ENCODE data around the gene ZBTB21.

DNA sequence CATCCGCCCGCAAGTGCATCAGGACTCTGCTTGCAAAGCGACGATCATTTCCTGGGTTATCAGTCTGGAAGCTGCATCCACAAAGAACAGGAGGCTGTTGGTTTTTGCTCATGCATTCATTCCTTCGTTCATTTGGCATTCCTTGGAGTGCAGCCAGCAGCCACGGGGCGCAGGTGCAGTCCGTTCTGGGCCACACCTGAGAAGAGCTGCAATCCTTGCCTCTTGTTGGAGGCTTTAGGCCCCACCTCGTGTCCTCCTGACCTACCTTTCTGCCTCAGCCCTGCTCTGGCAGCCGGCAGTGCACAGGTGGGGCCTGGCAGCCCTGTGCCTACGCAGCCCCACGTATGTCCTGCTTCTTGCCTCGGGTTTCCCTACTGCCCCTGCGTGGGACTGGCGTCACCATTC lies 36.7 kb downstream of the ZBTB21 start:
- no peak for TF ChIP-seq EZH2phosphoT487 (IDR thresholded peaks at IDR 0.05; ENCODE audit: borderline replicate concordance, low read length)
- TF ChIP-seq, protein P1, sequence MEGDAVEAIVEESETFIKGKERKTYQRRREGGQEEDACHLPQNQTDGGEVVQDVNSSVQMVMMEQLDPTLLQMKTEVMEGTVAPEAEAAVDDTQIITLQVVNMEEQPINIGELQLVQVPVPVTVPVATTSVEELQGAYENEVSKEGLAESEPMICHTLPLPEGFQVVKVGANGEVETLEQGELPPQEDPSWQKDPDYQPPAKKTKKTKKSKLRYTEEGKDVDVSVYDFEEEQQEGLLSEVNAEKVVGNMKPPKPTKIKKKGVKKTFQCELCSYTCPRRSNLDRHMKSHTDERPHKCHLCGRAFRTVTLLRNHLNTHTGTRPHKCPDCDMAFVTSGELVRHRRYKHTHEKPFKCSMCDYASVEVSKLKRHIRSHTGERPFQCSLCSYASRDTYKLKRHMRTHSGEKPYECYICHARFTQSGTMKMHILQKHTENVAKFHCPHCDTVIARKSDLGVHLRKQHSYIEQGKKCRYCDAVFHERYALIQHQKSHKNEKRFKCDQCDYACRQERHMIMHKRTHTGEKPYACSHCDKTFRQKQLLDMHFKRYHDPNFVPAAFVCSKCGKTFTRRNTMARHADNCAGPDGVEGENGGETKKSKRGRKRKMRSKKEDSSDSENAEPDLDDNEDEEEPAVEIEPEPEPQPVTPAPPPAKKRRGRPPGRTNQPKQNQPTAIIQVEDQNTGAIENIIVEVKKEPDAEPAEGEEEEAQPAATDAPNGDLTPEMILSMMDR (IDR thresholded peaks at IDR 0.05; ENCODE audit: low read depth, low read length, poor library complexity, severe bottlenecking), result no peak

Data from DOHH2 (cell line).